ENCODE results near the gene PTOV1.

GRCh38 chr19:49877020-49877878, 26.3 kb downstream of the PTOV1 start, which contains the start of the genes AKT1S1 and TBC1D17:
- TF ChIP-seq CTCF (IDR thresholded peaks at IDR 0.05) (no peak), POLR2AphosphoS5 (IDR thresholded peaks at IDR 0.05; ENCODE audit: low read depth, low read length) (no peak; the same call in 1 of the 2 replicates), TCF7L2 (IDR thresholded peaks at IDR 0.05; ENCODE audit: low read depth, low read length) (no peak; the same call in 1 of the 2 replicates), REST (IDR thresholded peaks at IDR 0.05; ENCODE audit: insufficient read depth in 1 of 2, low read depth in 2 of 2, low read length in 1 of 2) (no peak), SIN3A (IDR thresholded peaks at IDR 0.05; ENCODE audit: borderline replicate concordance, insufficient read depth, low read depth, low read length) (no peak)
